CD4-positive, alpha-beta T cell treated with Interleukin-17A for 4 hours (primary cell): ENCODE data around the gene GPRC5A.

Source experiments
- DNase-seq: peaks from one replicate; pipeline ENCODE4 v3.0.0-alpha.2; 2020; ENCODE audit warnings: mixed read lengths

The GPRC5A gene

GRCh38 chr12:12943586-12944260 lies 52.4 kb downstream of the GPRC5A start:
- DNase-seq, result no peak

DNA sequence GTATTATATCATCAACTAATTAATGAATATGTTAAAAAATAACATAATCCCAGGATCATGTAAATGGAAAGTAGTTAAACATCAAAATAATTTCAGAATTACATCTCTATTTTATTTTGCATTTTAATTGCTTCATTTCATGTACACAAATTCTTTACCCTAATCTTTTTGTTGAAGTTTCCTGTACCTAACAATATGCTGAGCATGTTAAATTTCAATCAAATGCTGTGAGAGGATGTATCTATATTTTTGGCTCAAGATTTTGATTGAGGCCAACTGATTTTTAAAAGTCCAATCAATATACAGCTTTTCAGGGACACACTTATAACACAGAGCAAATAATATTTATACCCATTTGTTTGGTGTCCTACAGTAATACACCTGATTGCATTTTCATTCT lies 54.2 kb downstream of the GPRC5A start:
- no peak for DNase-seq

DNA sequence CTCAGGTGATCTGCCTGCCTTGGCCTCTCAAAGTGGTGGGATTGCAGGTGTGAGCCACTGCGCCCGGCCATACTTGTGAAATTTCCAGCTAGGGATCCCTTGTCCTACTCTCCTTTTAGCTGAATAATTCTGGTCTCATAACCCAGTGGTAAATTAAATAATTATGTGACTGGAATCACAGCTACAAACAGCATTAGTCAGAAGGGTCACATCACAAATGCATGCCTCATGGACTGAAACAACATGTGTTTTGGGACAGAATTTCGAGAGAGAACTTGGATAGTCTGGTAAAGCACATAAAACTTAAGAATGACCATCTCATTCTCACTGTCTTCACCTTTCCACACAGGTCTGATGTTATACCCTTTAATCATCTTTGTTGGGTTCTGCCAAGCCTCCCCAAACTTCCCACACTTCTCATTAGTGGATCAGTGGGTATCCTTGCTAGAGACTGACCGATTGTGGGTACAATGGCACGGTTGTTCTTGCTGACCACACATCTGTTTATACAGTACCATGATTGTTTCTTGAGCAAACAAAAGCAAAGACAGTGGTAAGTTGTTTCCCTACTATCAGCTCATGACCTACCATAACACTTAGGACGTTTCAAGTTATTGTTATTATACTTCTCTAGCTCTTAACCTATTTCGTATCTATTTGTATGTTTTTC lies 55.5 kb downstream of the GPRC5A start:
- DNase-seq, result no peak

DNA sequence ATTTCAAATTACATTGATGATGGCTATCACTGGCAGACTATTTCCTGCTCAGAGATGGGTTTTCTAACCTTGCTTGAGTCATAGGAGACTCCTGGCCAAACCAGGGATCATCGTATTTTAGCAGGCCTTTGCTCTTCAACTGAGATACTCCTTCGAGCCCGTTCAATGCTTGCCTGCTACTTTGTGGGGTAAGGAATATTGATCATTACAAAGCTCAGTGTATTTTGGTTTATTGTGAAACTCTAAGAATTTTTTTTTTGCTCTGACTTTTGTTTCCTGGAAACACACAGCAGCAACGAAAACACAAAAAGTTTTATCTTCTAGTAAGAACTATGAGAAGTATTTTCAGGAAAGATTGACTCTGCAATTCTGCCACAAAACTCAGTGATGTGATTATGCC lies 56.5 kb downstream of the GPRC5A start:
- DNase-seq, result no peak

GRCh38 chr12:12951504-12951903 lies 60.1 kb downstream of the GPRC5A start:
- no peak for DNase-seq

DNA sequence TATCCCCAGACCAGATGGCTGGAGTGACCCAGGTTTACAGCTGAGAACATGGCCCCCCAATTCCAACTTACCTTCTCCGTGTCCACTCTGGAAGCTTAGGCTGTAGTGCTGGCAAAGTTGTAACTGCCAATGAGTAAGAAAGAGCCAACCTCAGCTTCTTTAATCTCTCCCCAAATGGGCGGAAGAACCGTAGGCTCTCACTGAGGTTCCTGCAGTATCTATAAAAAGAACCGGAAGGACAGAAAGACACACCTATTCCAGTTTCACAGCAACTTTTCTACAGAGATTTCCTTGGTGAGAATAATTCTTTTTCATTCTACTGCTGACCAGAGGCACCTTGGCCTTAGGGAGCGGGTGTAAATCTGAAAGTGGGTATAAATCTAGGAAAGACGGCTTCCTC lies 60.7 kb downstream of the GPRC5A start, which contains the start of gene GPRC5D:
Gene GPRC5D (minus strand): TSS at position 135 of the 400 bp plus-strand sequence. CDS start 1,786 bp downstream, outside the sequence.
- no peak for DNase-seq

DNA sequence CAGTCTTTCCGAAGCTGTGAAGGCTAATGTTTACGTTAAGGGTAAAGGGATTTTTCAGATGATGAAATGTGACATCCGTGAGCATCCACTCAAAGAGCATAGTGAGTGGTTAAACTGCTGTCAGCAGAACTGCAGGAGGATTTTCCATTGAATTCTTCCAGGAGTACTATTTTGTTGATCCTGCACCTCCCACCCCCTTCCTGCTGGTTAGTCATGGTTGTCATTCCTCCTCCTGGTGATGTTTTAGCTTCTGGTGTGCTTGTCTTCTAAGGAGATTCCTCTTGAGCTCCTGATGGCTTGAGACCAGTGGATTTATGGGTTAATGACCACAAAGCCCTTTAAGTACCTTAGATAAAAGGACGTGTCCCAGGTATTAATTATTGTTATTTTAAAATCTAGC lies 63.0 kb downstream of the GPRC5A start:
- DNase-seq, result no peak

DNA sequence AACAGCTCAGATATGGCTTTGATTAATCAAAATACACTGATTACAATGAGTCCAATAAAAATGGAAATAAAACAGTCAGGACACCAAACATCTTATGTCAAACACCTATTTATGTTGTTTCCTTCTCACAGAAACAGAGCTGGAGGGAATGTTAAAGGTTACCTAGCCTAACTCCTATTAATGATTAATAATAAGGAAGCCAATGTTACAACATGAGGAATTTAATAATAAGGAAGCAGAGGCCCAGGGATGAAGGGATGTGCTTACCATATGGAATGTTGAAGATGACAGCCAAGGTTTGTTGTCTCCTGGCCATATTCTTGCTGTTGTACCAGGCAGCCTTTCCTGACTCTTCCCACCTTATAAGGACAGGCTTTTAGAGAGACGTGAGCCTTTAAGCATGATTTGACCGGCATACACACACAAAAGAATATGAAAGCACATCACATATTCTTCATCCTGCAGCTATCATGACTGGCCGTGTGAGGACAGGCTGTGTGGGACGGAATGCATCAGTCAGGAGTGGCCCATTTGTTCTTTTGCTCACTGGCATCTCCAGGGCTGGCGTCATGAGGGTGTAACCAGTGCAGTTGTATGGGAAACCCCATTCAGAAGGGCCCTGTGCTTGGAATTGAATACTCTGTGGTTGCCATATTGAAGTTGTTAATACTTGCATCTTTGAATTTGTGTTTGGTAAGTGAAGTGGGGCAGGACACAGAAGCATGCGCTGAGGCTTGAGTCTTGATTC lies 63.7 kb downstream of the GPRC5A start:
- no peak for DNase-seq

- no peak for DNase-seq
Observed at GRCh38 chr12:12958886-12959285, 67.5 kb downstream of the GPRC5A start.

DNA sequence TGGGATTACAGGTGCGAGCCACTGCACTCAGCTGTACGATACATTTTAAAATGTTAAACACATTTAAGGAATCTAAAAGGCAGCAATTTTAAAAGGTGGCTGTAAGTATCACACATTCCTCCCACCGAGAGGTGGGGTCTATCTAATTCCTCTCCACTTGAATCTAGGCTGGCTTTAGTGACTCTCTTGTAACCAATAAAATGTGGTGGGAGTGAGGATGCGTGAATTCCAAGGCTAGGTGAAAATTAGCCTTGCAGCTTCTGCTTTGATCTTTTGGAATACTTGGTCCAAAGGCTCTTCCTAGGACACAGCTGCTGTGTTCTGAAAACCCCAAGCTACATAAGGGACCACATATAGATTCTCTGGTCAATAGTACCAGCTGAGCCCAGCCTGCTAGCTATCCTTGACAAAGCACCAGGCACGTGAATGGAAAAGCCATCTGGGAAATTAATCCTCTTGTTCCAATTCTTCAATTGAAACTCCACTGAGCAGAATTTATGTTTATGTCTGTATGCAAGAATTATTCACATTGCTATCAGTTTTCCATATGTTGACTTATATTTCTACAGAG lies 69.4 kb downstream of the GPRC5A start:
- no peak for DNase-seq

- no peak for DNase-seq
Observed at GRCh38 chr12:12964255-12964654, 72.9 kb downstream of the GPRC5A start.

DNA sequence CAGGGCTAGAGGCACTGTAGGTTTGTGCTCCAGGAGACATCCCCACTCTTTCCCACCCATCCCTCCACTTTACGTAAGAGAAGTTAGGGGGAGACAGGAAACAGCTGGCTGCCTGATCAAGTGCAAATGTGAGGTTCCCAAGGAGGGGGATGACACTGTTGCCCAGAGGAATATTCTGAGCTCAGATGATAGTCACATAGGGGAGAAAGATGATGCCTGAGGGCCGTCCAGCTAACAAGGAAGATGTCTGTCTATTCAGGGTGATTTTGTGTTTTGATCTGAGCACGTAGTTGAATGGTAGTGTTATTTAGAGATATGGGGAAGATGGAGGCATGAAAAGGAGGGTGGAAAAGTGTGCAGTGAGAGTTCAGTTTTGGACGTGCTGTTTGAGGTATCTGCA lies 74.5 kb downstream of the GPRC5A start:
- no peak for DNase-seq
